Tibial nerve (tissue), 4 donors: ENCODE results near the gene NAP1L5. TPM values are rescaled to one million over a fixed set of nuclear protein-coding genes. Genes with fewer than 3 reads are reported as not detected.

Experiments used
- DNase-seq, 2 donors: peaks; one replicate each; pipeline ENCODE4 v3.0.0-alpha.2; 2019; ENCODE audit warnings: low spot score in 2 of 2
- H3K27ac ChIP-seq, 4 donors: fragments of 200-600 bp; sonication (generic) in 3 of 4; one replicate each; pipeline ENCODE4 v1.5.1; 2017 to 2019; ENCODE audit warnings: mild to moderate bottlenecking in 1 of 4
- H3K27me3 ChIP-seq, 2 donors: fragments of 200-600 bp; sonication (generic) in 1 of 2; one replicate each; pipeline versions ENCODE4 v1.5.1 to v1.6.0; 2017 to 2019
- H3K36me3 ChIP-seq, 3 donors: fragments of 200-600 bp; sonication (generic); one replicate each; pipeline ENCODE4 v1.5.1; 2018 to 2019
- H3K4me1 ChIP-seq, 4 donors: fragments of 200-600 bp; sonication (generic) in 3 of 4; one replicate each; pipeline ENCODE4 v1.5.1; 2017 to 2019
- H3K4me3 ChIP-seq, 4 donors: fragments of 200-600 bp; sonication (generic) in 3 of 4; one replicate each; pipeline ENCODE4 v1.5.1; 2017 to 2019; ENCODE audit warnings: mild to moderate bottlenecking in 1 of 4, moderate library complexity in 1 of 4
- H3K9me3 ChIP-seq, 4 donors: fragments of 200-600 bp; sonication (generic) in 3 of 4; one replicate each; pipeline ENCODE4 v1.5.1; 2017 to 2019
- EP300 ChIP-seq, 2 donors: sonication (generic); formaldehyde crosslinking; IDR thresholded peaks; one replicate each; pipeline ENCODE4 v1.6.1; 2017; ENCODE audit warnings: antibody characterized with exemption in 2 of 2, mild to moderate bottlenecking in 1 of 2
- POLR2A ChIP-seq, 2 donors: fragments of 450-650 bp; IDR thresholded peaks; one replicate each; pipeline ENCODE4 v1.6.1; 2017; ENCODE audit warnings: antibody characterized with exemption in 2 of 2, mild to moderate bottlenecking in 2 of 2, moderate library complexity in 2 of 2
- WGBS, 2 donors: methylation state at CpG; one replicate each; pipeline ENCODE4 v1.1.5; 2018; 5-methylcytosine and 5-hydroxymethylcytosine counted together
- total RNA-seq, 4 donors: library from RNA; depleted of rRNA; stranded (reverse); fragments of >200 nt; gene quantifications; one replicate each; pipeline ENCODE4 v1.1.0, GENCODE V29; 2016
- TF ChIP-seq, protein P1 (sequence below), 5 experiments: fragments of 200-600 bp in 3 of 5; fragments of 450-650 bp in 2 of 5; sonication (generic) in 3 of 5; IDR thresholded peaks; one replicate each; pipeline ENCODE4 v1.5.1; 2016 to 2019; ENCODE audit warnings: antibody characterized with exemption in 5 of 5, mild to moderate bottlenecking in 3 of 5, moderate library complexity in 2 of 5

The NAP1L5 gene
- total RNA-seq, 4 donors from 2014 or later = 6.1 to 10.2 (median 10.0) TPM

DNA sequence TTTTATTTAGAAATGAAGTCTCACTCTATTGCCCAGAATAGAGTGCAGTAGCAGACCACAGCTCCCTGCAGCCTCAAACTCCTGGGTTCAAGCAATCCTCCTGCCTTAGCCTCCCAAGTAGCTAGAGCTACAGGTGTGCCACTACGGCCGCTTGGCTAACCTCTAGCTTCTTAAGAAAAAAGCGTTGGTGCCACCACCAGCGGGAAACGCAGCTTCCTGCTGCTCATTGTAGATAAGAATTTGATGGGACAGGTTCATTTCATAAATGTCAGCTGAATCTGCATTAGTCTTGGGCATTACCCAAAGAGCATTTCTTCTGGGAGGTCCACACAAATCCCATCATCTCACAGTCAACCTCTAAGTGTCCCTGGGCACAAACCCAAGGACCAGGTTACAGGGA, 33.2 kb upstream of the NAP1L5 start:
- WGBS, 2 donors = 93 to 94% methylated on average over 5 of the region's 5 CpGs
- H3K9me3 ChIP-seq = no peaks in the 10 kb centered on the region
- H3K27ac ChIP-seq = no peak overlapping the region
- TF ChIP-seq, protein P1, sequence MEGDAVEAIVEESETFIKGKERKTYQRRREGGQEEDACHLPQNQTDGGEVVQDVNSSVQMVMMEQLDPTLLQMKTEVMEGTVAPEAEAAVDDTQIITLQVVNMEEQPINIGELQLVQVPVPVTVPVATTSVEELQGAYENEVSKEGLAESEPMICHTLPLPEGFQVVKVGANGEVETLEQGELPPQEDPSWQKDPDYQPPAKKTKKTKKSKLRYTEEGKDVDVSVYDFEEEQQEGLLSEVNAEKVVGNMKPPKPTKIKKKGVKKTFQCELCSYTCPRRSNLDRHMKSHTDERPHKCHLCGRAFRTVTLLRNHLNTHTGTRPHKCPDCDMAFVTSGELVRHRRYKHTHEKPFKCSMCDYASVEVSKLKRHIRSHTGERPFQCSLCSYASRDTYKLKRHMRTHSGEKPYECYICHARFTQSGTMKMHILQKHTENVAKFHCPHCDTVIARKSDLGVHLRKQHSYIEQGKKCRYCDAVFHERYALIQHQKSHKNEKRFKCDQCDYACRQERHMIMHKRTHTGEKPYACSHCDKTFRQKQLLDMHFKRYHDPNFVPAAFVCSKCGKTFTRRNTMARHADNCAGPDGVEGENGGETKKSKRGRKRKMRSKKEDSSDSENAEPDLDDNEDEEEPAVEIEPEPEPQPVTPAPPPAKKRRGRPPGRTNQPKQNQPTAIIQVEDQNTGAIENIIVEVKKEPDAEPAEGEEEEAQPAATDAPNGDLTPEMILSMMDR (IDR thresholded peaks at IDR 0.05) = no peak
- TF ChIP-seq POLR2A (IDR thresholded peaks at IDR 0.05) (no peak), EP300 (IDR thresholded peaks at IDR 0.05) (no peak)
- peaks cover 0 to 13% (median 3%) of the 10 kb centered on the region in 4 donors for H3K4me1 ChIP-seq
- peaks cover 0 to 69% (median 8%) of the 10 kb centered on the region in 3 donors for H3K36me3 ChIP-seq
- no peak overlapping the region for H3K4me3 ChIP-seq
- H3K27me3 ChIP-seq = no peaks in the 10 kb centered on the region
- no peak for DNase-seq

DNA sequence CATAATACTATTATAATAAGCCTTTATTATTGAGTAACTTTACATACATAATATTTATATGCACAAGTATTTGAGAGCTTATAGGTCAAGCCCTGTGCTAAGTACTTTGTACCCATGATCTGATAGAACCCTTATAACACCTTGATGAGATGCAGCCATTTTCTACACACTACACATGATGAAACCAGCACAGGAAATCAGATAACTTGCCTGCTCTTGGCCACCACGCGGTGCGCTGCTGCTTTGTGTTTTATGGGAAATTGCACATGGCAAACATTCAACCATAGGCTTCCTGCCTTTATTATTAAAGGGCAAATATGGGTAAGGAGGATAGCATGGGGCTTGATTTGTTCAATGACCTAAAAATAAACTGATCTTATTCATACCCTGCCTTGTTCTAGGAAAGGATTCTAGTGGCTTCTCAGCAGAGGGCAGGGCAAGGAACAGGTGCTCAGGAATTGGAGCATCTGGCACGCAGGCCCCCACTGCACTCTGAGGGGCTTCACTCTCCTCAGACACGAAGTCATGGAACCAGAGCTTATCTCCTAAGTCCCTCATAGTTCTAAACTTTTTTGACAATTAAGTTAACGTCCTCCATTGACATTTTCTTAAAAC, 31.6 kb upstream of the NAP1L5 start:
- no peaks in the 10 kb centered on the region for H3K27me3 ChIP-seq
- H3K4me3 ChIP-seq = no peak overlapping the region
- H3K9me3 ChIP-seq = no peaks in the 10 kb centered on the region
- H3K27ac ChIP-seq = no peak overlapping the region
- peaks cover 0 to 74% (median 8%) of the 10 kb centered on the region in 3 donors for H3K36me3 ChIP-seq
- no peaks in the 10 kb centered on the region for H3K4me1 ChIP-seq
- DNase-seq = no peak
- 91 to 94% methylated on average over 6 of the region's 6 CpGs for WGBS, 2 donors
- TF ChIP-seq, protein P1 (IDR thresholded peaks at IDR 0.05) = no peak
- TF ChIP-seq EP300 (IDR thresholded peaks at IDR 0.05) = peak in 1 of 2 donors; percentile 35

DNA sequence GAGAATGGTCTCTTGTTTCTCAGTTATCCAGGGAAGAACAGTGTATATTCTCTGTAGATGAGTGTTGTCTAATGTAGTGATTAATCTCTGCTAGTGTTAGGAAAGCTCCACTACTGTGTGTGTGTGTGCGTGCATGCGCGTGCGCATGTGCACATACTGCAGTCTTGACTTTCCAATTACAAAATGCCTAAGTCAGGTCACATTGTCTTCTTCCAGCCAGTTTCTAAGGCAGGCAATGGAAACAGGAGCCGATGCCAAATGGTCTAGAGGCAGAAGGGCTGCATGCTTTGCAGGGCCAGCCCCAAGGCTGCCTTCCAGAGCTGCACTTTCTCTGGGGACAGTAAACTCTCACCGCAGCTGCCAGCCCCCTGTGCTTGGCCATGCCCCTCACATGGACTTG, 30.5 kb upstream of the NAP1L5 start:
- H3K27ac ChIP-seq = no peak overlapping the region
- DNase-seq = no peak
- H3K4me3 ChIP-seq = no peak overlapping the region
- H3K36me3 ChIP-seq = peaks cover 0 to 84% (median 8%) of the 10 kb centered on the region in 3 donors
- H3K9me3 ChIP-seq = no peaks in the 10 kb centered on the region
- no peaks in the 10 kb centered on the region for H3K27me3 ChIP-seq
- H3K4me1 ChIP-seq = no peaks in the 10 kb centered on the region
- 78 to 88% methylated on average over 6 of the region's 6 CpGs for WGBS, 2 donors
- peak in 1 of 2 donors; percentile 62 for TF ChIP-seq EP300 (IDR thresholded peaks at IDR 0.05)
- TF ChIP-seq, protein P1 (IDR thresholded peaks at IDR 0.05) = no peak

DNA sequence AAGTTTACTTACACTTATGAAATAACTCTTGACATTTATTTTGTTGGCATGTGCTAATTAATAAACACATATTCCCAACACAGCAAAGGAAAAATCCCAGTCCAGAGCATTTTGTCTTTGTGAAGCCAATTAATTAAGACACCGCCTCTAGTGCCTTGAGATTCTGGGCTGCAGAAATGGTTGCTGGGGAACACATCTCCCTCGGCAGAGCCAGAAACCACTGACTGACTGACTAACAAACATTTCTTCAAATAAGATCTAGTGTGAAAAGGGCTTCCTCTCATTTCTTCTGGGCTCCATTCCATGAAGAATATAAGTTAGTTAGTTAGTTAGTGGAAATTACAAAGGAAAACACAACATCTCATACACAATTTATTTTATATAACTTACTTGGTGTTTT, 28.4 kb upstream of the NAP1L5 start:
- Histone ChIP-seq H3K27me3 (no peaks in the 10 kb centered on the region), H3K27ac (no peak overlapping the region), H3K9me3 (no peaks in the 10 kb centered on the region), H3K4me3 (no peak overlapping the region), H3K36me3 (peaks cover 0 to 94% (median 8%) of the 10 kb centered on the region in 3 donors), H3K4me1 (peaks cover 0 to 9% (median 0%) of the 10 kb centered on the region in 4 donors)
- TF ChIP-seq POLR2A (IDR thresholded peaks at IDR 0.05) (no peak), EP300 (IDR thresholded peaks at IDR 0.05) (no peak)
- TF ChIP-seq, protein P1 (IDR thresholded peaks at IDR 0.05) = no peak
- WGBS, 2 donors = 69 to 86% methylated on average over 2 of the region's 2 CpGs
- no peak for DNase-seq

DNA sequence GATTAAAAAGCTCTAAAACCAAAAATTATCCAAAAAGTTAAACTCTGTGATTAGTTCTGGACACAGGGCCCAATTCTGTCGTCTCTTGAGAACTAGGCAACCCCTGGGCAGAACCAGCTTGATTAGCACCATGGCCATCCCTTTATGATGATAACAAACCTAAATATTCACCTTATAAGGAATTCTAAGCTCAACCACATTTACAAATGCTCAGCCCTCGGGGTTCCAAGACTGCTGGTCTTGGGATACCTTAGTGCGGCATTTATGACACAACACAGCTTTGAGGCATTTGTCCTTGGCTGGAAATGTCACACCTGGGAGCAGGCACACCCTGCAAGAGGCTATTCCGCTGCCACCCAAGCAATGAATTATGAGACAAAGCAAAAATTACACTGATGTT, 27.5 kb upstream of the NAP1L5 start:
- no peak for DNase-seq
- 91 to 94% methylated on average over 4 of the region's 4 CpGs for WGBS, 2 donors
- Histone ChIP-seq H3K27me3 (no peaks in the 10 kb centered on the region), H3K4me3 (no peak overlapping the region), H3K27ac (no peak overlapping the region), H3K9me3 (no peaks in the 10 kb centered on the region), H3K4me1 (peaks cover 0 to 16% (median 0%) of the 10 kb centered on the region in 4 donors), H3K36me3 (peaks cover 0 to 94% (median 8%) of the 10 kb centered on the region in 3 donors)
- no peak for TF ChIP-seq POLR2A (IDR thresholded peaks at IDR 0.05)
- TF ChIP-seq EP300 (IDR thresholded peaks at IDR 0.05) = no peak
- TF ChIP-seq, protein P1 (IDR thresholded peaks at IDR 0.05) = no peak
